NCI-H2171 (cell line): ENCODE measurements around the gene CFAP77.

Source experiments
- DNase-seq: peaks from one replicate; lab custom pipeline; 2025; lab: John Stamatoyannopoulos, UW

Gene CFAP77

DNA sequence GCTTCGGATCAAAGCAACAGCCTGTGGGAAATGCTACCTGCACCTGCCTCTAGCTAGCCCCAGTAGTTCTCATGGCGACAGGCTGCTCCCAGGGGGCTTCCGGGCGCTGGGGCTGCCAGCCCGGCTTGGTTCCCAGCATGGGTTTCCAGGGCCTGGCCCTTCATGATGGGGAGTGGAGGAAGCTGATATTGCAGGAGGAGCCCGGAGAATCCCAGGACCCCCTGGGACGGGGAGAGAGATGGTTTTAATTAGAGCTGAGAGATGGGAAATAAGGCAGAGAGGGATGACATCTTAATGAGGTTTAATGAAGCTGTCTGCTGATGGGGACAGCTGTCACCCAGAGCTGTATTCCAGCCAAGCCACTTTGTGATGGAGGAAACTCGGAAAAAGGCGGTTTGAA is 78.6 kb downstream of the CFAP77 start:
- peak; percentile 91 for DNase-seq

DNA sequence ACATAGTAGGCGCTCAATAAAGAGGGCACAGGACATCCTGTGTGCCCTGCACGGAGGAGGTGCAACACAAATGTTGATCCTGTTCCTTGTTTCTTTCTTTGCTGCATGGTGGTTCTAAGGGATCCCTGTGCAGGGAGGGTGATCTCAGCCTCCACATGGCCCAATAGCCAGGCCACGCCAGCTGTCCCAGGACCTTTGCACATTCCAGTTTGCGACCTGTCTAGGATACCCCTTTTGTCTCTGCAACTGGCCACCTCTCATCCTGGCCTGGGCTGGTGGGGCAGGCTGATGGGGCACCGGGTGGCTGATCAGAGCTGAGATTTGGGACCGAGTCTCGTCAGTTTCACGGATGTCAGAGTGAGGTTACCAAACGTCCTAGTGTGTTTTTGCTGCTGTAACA is 79.5 kb downstream of the CFAP77 start:
- DNase-seq = no peak

DNA sequence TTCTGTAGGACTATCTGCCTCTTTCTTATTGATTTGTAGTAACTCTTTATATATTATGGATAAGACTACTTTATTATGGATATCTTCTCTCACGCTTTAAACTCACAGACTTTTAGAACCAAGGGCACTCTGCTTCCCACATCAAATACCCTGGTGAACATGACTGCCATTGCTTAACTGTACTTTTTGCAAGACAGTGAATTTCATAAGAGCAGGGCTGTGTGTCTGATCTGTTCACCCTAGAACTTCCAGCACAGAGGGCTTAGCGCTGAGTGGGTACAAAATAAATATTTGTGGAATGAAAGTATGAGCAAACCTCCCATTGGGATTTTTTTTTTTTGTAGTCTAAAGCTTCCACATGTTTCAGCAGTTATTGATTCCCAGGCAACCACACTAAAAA is 84.8 kb downstream of the CFAP77 start:
- no peak for DNase-seq

- no peak for DNase-seq
Observed at GRCh38 chr9:132497731-132498130, 87.7 kb downstream of the CFAP77 start.

DNA sequence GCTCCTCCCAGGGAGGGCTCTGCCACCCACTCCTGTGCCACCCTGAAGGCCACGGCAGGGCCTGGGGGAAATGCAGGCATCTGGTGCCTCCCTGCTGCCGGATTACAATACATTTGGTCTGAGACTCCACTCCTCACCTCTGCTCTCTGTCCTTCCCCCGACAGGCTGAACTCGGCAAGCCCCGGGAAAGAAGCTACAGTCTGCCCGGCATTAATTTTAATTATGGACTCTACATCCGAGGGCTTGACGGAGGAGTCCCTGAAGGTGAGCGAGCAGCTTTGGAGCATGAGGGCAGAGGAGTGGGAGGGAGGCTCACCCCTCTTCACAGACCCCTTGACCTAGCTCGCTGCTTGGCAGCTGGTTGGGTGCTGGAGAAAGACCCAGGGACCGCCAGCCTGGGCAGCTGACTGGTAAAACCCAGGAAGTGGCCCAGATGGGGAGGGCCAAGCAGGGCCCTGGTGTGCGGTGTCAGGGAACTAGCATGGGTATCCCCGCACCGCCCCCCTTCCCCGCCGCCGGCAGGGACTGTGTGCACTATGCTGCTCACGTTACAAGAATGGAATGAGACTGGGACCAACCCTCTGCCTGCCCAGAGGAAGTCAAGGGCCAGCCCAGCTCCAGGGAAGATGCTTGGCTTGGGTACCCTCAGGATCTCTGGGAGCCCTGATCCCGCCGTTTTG is 88.7 kb downstream of the CFAP77 start:
- DNase-seq = no peak

GRCh38 chr9:132499251-132499650 is 89.2 kb downstream of the CFAP77 start:
- no peak for DNase-seq

DNA sequence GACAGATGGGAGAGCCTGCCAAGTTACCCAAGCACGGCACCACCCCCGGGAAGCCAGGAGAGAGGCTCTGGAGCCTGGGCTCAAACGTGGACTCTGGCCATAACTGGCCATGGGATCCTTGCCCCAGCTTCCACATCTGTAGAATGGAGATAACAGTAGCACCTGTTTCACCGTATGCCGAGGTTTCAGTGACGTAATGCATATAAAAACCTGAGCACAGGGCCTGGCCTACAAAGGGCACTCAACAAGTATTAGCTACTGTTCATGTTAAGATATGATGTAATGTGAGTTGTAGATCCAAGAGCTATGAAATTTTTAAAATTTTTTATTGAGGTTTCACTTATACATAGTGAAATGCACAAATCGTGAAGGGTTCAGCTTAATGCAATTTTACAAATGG is 90.2 kb downstream of the CFAP77 start:
- no peak for DNase-seq

DNA sequence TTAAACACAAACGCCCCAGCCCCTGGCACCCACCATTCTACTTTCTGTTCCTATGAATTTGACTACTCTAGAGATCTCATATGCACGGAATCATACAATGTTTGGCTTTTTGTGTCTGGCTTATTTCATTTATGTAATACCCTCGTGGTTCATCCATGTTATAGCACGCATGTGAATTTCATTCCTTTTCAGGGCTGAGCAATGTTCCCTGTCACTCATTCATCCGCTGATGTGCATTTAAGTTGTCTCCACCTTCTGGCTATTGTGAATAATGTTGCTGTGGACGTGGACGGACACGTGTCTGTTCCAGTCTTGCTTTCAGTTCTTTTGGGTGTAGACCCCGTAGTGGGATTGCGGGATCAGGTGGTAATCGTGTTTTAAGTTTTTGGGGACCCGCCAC is 92.5 kb downstream of the CFAP77 start:
- no peak for DNase-seq

GRCh38 chr9:132503116-132503515 is 93.1 kb downstream of the CFAP77 start:
- DNase-seq = no peak

DNA sequence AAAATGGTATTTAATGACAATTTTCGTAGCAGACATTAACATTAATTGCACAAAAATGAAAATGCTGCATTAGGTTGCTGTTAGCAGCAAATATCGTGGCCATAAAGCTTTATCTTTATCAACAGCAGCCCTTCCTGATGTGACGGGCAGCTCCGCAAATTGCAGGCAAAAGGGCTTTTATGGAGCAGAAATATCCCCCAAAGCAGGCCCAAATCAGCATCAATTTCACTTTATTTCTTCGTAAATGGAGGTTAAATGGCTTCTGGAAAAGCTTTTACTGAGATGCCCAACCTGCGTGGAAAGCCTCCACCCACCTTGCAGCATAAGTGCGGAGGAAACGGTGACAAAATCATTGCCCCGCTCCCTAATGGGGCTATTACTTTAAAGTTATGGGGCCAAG is 94.5 kb downstream of the CFAP77 start:
- DNase-seq = no peak

DNA sequence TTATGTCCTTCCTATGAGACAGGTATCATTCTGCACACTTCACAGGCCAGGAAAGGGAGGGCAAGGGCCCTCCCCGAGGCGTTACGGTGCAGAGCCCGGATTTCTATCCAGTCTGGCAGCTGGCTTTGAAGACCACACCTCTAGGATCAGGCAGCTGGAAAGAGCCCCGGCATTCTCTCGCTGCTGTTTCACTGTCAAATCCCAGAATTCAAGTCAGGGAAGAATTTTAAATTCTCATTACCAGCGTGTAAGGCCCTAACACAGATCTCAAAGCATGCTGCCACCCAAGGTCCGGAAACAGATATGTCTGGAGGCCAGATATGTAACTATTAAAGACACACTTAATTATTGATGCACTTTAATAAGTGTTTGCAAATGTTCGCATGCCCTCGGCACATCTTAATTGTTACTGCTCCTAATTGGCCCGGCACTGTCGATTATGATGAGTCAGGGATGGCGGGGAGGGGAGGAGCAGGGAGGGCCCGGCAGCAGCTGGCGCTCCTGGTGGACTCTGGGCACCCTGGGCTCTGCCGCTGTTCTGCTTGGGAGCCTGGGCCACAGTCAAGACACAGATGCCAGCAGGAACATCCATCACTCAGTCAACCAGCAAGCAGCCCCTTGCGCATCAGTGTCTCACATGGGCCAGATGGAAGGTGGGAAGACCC is 96.1 kb downstream of the CFAP77 start:
- DNase-seq = no peak

DNA sequence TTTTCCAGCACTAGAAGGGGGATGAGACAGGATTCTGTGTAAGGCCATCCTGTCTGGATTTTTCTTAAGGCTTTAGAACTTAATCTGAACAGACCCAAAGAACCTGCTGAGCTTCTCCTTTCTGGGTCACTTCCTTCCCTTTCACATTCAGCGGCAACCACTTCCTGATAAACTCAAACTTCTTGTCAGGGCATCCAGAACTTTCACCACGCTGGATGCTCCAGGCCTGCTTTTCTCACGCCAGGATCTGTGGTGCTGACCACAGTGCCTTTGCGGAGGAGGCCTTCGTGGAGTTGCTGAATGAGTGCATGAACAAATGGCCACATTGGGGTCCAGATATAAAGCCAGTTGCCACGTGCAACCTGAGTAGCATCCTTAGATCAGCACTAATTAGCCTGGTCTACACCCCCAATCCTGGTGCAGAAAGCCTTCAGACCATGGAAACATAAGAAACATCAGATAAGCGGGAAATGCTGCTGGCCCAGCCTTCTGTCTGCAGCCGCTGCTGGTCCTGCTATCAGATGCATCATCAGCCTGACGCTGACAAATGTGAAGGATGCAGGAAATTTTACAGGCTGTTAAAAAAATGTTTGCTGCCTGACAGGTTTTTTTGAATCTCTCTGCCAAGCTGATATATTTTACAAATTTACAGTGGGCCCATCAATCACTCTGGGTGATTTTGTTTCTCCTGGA is 97.1 kb downstream of the CFAP77 start:
- no peak for DNase-seq

GRCh38 chr9:132507670-132508469 is 97.9 kb downstream of the CFAP77 start:
- DNase-seq = peak; percentile 58

- no peak for DNase-seq
Observed at GRCh38 chr9:132509928-132510874, 100.2 kb downstream of the CFAP77 start.

- no peak for DNase-seq
Observed at GRCh38 chr9:132511191-132511999, 101.4 kb downstream of the CFAP77 start.

- DNase-seq = no peak
Observed at GRCh38 chr9:132513416-132513815, 103.4 kb downstream of the CFAP77 start.

GRCh38 chr9:132514011-132514744 is 104.2 kb downstream of the CFAP77 start:
- no peak for DNase-seq

DNA sequence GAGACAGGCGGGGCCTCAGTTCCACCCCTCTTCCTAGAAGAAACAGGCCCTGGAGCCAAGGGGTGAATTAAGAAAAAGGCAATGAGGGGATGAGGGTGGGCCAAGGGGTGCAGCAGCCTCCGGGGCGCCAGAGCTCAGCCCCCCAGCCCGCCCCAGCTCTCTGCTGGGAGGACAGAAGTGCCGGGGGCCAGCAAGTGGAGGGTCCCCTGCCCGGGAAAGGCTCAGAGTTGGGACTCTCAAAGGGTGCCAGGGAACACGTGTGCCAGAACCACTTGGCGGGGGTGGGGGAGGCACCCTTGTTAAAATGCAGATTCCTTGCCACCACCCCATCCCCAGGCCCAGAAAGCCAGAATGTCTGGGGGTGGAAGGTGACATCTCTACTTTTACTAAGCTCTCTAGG is 104.8 kb downstream of the CFAP77 start:
- DNase-seq = no peak

DNA sequence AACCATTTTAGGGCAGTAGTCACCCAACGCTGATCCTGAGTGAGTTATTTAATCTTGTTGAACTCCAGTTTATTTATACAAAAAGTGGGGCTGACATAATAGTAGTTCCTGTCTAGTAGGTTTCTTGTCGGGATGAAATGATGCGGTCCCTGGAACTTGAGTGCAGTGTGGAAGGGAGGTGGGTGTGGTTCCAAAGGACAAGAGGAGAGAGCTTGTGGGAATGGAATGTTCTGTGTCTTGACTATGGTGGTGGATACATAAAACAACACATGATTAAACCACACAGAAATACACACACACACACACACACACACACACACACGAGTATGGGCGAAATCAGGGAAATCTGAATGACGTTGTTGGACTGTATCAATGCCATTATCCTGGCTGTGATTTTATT is 106.3 kb downstream of the CFAP77 start:
- DNase-seq = no peak

- peak; percentile 23 for DNase-seq
Observed at GRCh38 chr9:132516911-132517310, 106.9 kb downstream of the CFAP77 start.
